A673 (cell line): ENCODE results near the gene MICU1. TPM values are rescaled to one million over a fixed set of nuclear protein-coding genes. Genes with fewer than 3 reads are reported as not detected.
A peak's percentile ranks its signal among the peaks of the same experiment; 100 is the strongest.

ENCODE experiments used
- BruUV-seq: library from RNA; stranded (reverse); fragments of 400-500 nt; replicated peaks from 2 replicates; lab custom pipeline; 2021; lab: Mats Ljungman, UMichigan
- CTCF ChIA-PET: fragments of 300-600 bp; sonication (Branson Sonifier 250); formaldehyde crosslinking; loops from one replicate; lab custom pipeline; 2022; ENCODE audit warnings: antibody characterized with exemption; lab: Charles Lee
- POLR2A ChIA-PET: fragments of 300-600 bp; sonication (Branson Sonifier 250); formaldehyde crosslinking; loops from one replicate; lab custom pipeline; 2022; ENCODE audit warnings: antibody characterized with exemption; ENCODE audit not compliant: low non-redundant PET; lab: Charles Lee
- DNase-seq: peaks from one replicate; pipeline ENCODE4 v3.0.0-alpha.2; 2015; ENCODE audit warnings: low spot score
- H3K27ac ChIP-seq: fragments of 200-600 bp; sonication (generic); 2 replicates; pipeline ENCODE4 v1.5.1; 2016; ENCODE audit warnings: mixed run types, low read depth, mild to moderate bottlenecking, mixed read lengths, antibody characterized with exemption, low read length; ENCODE audit not compliant: poor library complexity, severe bottlenecking
- H3K27me3 ChIP-seq: fragments of 200-600 bp; sonication (generic); replicated peaks from 2 replicates; pipeline ENCODE4 v1.6.1; 2017; ENCODE audit warnings: mixed run types, low read depth, mild to moderate bottlenecking, mixed read lengths, antibody characterized with exemption, low read length; ENCODE audit not compliant: insufficient read depth, poor library complexity
- H3K36me3 ChIP-seq: fragments of 200-600 bp; sonication (generic); 2 replicates; pipeline ENCODE4 v1.6.1; 2016; ENCODE audit warnings: mixed run types, mild to moderate bottlenecking, mixed read lengths, antibody characterized with exemption, low read length; ENCODE audit not compliant: insufficient read depth, poor library complexity, severe bottlenecking
- H3K4me1 ChIP-seq: fragments of 200-600 bp; sonication (generic); 2 replicates; pipeline ENCODE4 v1.6.1; 2017; ENCODE audit warnings: mixed run types, mild to moderate bottlenecking, mixed read lengths, antibody characterized with exemption, low read length; ENCODE audit not compliant: insufficient read depth, poor library complexity, severe bottlenecking
- H3K4me3 ChIP-seq: fragments of 200-600 bp; sonication (generic); 2 replicates; pipeline ENCODE4 v1.5.1; 2016; ENCODE audit warnings: low read depth, mixed run types, mild to moderate bottlenecking, mixed read lengths, low read length; ENCODE audit not compliant: poor library complexity, severe bottlenecking
- H3K9me3 ChIP-seq: fragments of 200-600 bp; sonication (generic); 2 replicates; pipeline ENCODE4 v1.6.1; 2016; ENCODE audit warnings: mixed run types, low read depth, mild to moderate bottlenecking, mixed read lengths, antibody characterized with exemption, low read length; ENCODE audit not compliant: poor library complexity, severe bottlenecking
- CTCF ChIP-seq: fragments of 300-800, 200-600 bp; sonication (generic); conservative IDR thresholded peaks from 2 replicates; pipeline ENCODE4 v1.5.1; 2017; ENCODE audit warnings: low read depth, mild to moderate bottlenecking, antibody characterized with exemption, low read length, moderate library complexity, mixed read lengths
- EZH2 ChIP-seq: fragments of 200-600 bp; sonication (generic); IDR thresholded peaks from 2 replicates; pipeline ENCODE4 v1.6.1; 2017; ENCODE audit warnings: borderline replicate concordance, low read depth, mild to moderate bottlenecking, mixed read lengths, antibody characterized with exemption, low read length; ENCODE audit not compliant: poor library complexity, severe bottlenecking
- intact Hi-C: fragments of 100-400 bp; cut with micrococcal nuclease; formaldehyde crosslinking; loops from one replicate; pipeline ENCODE4 v1.10.0; 2022; ENCODE audit not compliant: unreplicated experiment
- total RNA-seq: library from RNA; stranded (reverse); gene quantifications from 2 replicates; pipeline ENCODE4 v1.2.3, GENCODE V29; 2021

Gene MICU1
- total RNA-seq, 1 experiment from 2014 or later: 37.7 TPM

GRCh38 chr10:72379776-72380175, 246.1 kb downstream of the MICU1 start:
- no TSS peak for BruUV-seq
- no peak for TF ChIP-seq CTCF
- no peak for TF ChIP-seq EZH2
- ChIA-PET CTCF (no interaction called here), POLR2A (no interaction called here)
- intact Hi-C loops: no loop called here
- Histone ChIP-seq H3K27ac (no peak overlapping the region), H3K27me3 (no peaks in the 10 kb centered on the region), H3K9me3 (no peaks in the 10 kb centered on the region), H3K4me1 (peaks cover 30% of the 10 kb centered on the region), H3K36me3 (no peaks in the 10 kb centered on the region), H3K4me3 (no peak overlapping the region)
- peak; percentile 71 for DNase-seq

GRCh38 chr10:72379062-72379461, 246.8 kb downstream of the MICU1 start:
- H3K27me3 ChIP-seq: no peaks in the 10 kb centered on the region
- TF ChIP-seq CTCF: no peak
- no peak for TF ChIP-seq EZH2
- no peak overlapping the region for H3K27ac ChIP-seq
- no peak overlapping the region for H3K4me3 ChIP-seq
- intact Hi-C loops: no loop called here
- POLR2A ChIA-PET: no interaction called here
- no peaks in the 10 kb centered on the region for H3K36me3 ChIP-seq
- no TSS peak for BruUV-seq
- CTCF ChIA-PET: no interaction called here
- no peaks in the 10 kb centered on the region for H3K9me3 ChIP-seq
- peak; percentile 40 for DNase-seq
- H3K4me1 ChIP-seq: peaks cover 30% of the 10 kb centered on the region

- no peak overlapping the region for H3K27ac ChIP-seq
- ChIA-PET CTCF (interaction anchor here (0.5 kb wide), 1 partner anchor 14 kb away, joined by 4 read pairs; no protein-coding TSS in a partner anchor), POLR2A (no interaction called here)
- H3K4me1 ChIP-seq: peaks cover 24% of the 10 kb centered on the region
- H3K27me3 ChIP-seq: no peaks in the 10 kb centered on the region
- intact Hi-C loops: no loop called here
- H3K4me3 ChIP-seq: no peak overlapping the region
- H3K9me3 ChIP-seq: no peaks in the 10 kb centered on the region
- no peak for DNase-seq
- TF ChIP-seq CTCF: no peak
- no peaks in the 10 kb centered on the region for H3K36me3 ChIP-seq
- BruUV-seq: no TSS peak
Measured at GRCh38 chr10:72375585-72375984, 250.3 kb downstream of the MICU1 start.
